ENCODE data around the gene TRNAU1AP. TPM values are rescaled to one million over a fixed set of nuclear protein-coding genes. Genes with fewer than 3 reads are reported as not detected.

The TRNAU1AP gene
- total and polyA plus RNA-seq, 2 of the 13 experiments (the other 11 are each of a cell fraction or from before 2014, with no cell fraction given), result 29.0 to 42.9 TPM

DNA sequence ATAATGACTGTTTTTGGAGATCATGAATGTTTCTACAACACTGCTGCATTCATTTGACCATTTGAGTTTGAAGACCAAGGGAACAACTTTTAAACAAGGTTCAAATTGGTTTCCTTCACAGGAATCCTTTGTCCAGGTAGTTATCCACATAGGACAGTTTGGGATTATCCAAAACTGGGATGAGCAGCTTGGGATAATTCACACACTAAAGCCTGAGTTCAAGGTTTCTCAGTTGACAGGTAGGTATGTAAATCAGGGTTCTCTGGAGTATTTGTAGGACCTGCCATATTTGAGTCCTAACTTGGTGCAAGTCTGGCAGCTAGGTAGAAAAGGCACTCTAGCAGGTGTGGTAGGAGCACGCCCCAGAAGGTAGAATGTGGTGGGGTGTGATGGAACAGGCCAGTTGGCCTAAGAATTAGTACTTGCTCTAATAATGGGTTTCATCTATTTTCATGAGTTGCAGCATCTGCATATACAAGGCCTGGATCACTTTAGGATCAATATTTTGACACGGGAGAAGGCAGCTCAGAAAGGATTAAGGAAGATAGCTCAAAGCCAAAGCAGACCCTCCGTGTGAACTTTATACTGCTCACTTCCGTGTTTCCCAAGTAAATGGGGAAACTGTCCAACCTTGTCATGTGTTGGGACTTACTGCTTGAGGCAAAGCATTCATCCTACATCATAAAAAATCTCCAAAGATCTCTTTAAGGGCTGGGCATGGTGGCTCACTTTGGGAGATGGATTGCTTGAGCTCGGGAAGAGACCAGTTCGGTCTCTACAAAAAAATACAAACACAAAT lies 25.1 kb downstream of the TRNAU1AP start (continued):
- TF ChIP-seq ZNF160 (CRISPR knock-in tag; IDR thresholded peaks at IDR 0.05) (no peak), POLR2G (IDR thresholded peaks at IDR 0.05; ENCODE audit: low read depth, low read length) (peak; percentile 62), CREB3 (CRISPR knock-in tag; IDR thresholded peaks at IDR 0.05) (no peak), FOXO1 (CRISPR knock-in tag; IDR thresholded peaks at IDR 0.05) (no peak), CREB1 (IDR thresholded peaks at IDR 0.05) (no peak), CREB1 (CRISPR knock-in tag; IDR thresholded peaks at IDR 0.05) (peak; percentile 55; the same call in 1 of the 2 replicates), RBFOX2 (IDR thresholded peaks at IDR 0.05; ENCODE audit: low read depth, low read length) (peak; percentile 79), REL (CRISPR knock-in tag; conservative IDR thresholded peaks at IDR 0.05) (0 out of 2 replicates have a peak, but pooled peaks have one; percentile 49), ZNF331 (CRISPR knock-in tag; IDR thresholded peaks at IDR 0.05) (0 out of 2 replicates have a peak, but pooled peaks have one; percentile 9)
- TF ChIP-seq, protein P1, sequence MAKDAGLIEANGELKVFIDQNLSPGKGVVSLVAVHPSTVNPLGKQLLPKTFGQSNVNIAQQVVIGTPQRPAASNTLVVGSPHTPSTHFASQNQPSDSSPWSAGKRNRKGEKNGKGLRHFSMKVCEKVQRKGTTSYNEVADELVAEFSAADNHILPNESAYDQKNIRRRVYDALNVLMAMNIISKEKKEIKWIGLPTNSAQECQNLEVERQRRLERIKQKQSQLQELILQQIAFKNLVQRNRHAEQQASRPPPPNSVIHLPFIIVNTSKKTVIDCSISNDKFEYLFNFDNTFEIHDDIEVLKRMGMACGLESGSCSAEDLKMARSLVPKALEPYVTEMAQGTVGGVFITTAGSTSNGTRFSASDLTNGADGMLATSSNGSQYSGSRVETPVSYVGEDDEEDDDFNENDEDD (CRISPR knock-in tag; IDR thresholded peaks at IDR 0.05; ENCODE audit: borderline replicate concordance), result no peak
